Activated CD4-positive, alpha-beta T cell treated with anti-CD3 and anti-CD28 coated beads for 1 hour (primary cell): Measurements from ENCODE around the gene PRKCE.
"Not testable (repeated sequence)": the region's sequence is repeated elsewhere in the genome, so short reads cannot be mapped to it uniquely, and the experiment has no call there.

Experiments
- DNase-seq: peaks from one replicate; pipeline ENCODE4 v3.0.0-alpha.2; 2020

The PRKCE gene

DNA sequence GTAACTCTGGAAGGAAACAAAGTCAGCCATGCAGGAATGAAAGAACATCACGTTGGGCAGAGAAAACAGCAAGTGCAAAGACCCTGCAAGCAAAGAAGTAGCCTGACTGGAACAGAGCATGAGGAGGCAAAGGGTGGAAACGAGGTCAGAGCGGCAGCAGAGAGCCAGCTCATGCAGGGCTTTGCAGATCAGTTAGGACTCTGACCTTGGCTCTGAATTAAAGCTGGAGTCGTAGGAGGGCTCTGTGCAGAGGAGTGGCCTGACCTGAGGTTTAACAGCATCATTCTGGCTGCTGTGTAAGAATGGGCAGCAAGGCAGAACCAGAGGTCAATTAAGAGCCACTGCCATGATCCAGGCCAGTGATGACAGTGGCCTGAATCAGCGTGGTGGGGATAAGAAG, 220.7 kb downstream of the PRKCE start:
- DNase-seq: no peak

DNA sequence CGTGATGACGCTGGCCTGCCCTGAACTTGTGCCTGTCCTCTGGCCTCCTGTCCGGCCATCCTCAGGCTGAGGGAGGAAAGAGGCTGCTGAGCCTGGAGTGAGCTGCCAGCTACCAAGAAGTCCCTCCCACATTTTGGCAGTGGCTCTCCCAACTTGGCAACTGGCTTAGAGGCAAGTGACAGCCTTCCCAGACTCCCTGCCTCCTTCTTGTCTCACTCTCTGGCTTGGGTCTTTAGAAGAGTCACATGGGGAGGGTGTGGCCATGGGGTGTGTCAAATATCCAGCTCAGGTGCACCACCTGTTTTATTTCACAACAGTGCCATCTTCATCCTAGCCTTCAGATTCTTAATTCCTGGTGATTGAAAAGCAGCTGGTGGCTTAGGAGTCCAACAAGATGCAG, 222.9 kb downstream of the PRKCE start:
- no peak for DNase-seq

DNA sequence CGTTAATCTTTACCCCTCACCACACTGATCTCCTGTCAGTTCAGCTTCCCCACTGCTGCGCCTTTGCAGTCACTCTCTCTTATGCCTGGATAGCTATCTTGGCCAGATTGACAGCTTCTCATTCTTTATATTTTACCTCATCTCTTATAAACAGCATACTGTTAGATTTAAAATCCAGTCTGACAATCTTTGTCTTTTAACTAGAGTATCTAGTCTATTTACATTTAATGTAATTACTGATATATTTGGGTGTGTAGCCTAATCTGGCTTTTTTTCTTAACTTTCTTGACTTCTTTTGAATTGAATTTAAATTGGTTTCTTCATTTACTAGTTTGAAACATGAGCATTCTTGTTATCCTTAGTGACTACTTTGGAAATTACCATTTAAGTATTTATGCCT, 225.1 kb downstream of the PRKCE start:
- DNase-seq: no peak

- DNase-seq: no peak
Measured at GRCh38 chr2:45879406-45879805, 227.9 kb downstream of the PRKCE start.

DNA sequence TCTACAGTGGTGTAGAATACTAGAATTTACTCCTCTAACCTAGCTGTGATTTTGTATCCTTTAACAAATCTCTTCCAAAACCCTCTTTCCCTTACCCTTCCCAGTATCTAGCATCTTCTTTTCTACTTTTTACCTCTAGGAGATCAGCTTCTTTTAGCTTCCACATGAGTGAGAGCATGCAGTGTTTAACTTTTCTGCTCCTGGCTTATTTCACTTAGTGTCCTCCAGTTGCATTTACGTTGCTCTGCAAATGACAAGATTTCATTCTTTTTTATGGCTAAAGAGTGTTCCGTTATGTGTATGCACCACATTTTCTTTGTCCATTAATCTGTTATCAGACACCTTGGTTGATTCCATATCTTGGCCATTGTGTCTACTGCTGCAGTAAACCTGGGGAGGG, 228.5 kb downstream of the PRKCE start:
- DNase-seq: no peak

DNA sequence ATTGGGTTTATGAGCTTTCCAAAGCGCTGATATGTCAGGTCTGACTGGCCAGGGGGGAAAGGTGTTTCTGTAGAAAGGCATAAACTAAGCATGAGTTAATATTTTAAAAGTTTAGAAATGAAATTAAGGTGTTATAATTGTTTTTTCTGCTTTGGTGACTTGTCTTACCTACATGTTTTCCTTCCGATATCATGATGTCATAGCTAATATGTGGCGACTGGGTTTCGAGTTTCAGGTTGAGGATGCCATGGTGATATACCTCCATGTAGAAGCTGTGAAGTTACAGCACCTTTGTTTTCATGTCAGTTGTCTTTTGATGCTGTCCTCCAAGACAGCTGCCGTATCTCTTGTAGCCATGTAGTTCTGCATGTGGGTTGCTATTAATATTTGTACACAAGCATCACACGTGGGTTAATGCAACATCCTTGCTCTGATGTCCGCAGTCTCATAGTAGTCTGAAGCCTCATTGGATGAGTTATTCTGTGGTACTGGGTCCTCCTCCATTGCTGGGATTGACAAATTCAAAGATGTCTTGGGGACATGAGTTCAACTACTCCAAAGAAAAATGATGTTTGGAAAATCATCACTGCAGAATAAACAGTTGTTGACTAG, 230.6 kb downstream of the PRKCE start:
- DNase-seq: no peak

- no peak for DNase-seq
Measured at GRCh38 chr2:45882707-45883602, 231.5 kb downstream of the PRKCE start.

- no peak for DNase-seq
Measured at GRCh38 chr2:45883603-45884000, 232.1 kb downstream of the PRKCE start.

- no peak for DNase-seq
Measured at GRCh38 chr2:45884126-45884525, 232.7 kb downstream of the PRKCE start.

DNA sequence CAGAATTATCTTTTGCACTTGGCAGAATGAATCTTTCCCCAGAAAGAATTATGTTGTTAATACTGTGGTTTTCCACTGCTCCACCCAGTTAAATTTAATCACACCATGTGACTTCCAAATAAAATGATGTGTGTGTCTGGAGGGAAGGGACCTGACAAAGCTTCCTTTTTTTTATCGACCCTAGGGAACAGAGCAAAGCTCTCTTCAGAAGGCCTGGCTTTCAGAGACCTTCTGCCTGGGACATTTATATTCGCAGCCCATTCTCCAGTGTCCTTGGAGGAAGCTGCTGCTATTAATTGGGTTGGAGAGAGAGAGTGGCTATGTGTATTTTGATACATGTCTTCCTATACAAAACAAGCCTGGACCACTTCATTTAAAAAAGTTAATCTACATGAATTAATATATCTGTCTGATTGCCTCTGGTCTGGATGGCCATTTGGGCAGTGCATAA, 233.7 kb downstream of the PRKCE start:
- DNase-seq: no peak

DNA sequence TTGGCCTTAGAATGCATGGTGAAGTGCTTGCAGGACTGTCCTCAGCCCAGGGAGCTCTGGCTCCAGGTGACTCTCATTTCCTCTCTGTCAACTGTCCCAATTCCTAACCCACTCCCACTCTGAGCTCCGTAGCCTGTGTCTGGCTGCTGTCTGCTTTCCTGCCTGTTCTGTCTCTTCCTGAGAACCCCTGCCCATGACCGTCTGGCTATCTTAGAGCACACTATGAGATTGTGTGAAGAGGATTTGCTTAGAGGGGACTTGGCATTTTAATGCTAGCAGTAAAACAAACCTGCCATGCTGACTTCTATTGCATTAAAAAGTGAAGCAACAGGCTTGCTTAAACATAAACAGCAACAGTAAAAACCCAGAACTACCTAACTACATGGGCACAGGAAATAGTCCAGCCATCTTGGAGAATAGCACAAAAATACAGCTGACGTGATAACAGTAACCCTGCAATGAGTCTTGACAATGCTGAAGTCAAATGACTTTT, 234.7 kb downstream of the PRKCE start:
- DNase-seq: no peak

- no peak for DNase-seq
Measured at GRCh38 chr2:45888167-45888566, 236.7 kb downstream of the PRKCE start.

DNA sequence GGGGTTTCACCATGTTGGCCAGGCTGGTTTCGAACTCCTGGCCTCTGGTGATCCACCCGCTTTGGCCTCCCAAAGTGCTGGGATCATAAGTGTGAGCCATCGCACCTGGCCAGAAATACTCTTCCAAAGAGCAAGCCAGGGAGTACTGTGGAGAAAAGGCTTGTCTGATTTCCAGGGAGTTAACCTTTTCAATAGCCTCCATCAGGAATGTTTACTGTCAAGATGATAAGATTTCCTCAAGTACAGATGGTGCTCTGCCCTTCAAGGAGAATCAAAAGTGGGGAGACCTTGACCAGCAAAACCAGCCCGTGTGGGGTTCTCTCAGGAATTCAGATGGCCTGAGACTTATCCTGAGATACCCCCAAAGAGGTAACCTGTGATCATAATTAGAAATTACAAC, 237.2 kb downstream of the PRKCE start:
- no peak for DNase-seq

DNA sequence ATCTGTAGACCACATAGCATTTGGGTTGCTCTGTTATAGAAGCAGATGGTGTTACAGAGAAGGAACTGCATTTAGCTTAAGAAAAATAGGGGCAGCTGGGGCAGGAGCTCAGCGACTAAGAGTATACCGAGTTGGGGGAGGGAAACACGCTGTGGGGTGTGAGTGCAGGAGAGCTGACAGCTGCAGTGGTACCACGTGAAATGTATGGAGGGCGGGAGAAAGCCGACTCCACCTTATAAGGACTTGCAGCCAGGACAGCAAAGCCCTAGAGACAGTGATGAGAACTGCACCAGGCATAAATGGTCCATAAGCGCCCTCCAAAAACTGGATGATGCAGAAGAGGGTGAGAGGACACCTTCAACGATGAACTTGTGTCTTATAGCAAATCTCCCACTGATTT, 237.6 kb downstream of the PRKCE start:
- no peak for DNase-seq

DNA sequence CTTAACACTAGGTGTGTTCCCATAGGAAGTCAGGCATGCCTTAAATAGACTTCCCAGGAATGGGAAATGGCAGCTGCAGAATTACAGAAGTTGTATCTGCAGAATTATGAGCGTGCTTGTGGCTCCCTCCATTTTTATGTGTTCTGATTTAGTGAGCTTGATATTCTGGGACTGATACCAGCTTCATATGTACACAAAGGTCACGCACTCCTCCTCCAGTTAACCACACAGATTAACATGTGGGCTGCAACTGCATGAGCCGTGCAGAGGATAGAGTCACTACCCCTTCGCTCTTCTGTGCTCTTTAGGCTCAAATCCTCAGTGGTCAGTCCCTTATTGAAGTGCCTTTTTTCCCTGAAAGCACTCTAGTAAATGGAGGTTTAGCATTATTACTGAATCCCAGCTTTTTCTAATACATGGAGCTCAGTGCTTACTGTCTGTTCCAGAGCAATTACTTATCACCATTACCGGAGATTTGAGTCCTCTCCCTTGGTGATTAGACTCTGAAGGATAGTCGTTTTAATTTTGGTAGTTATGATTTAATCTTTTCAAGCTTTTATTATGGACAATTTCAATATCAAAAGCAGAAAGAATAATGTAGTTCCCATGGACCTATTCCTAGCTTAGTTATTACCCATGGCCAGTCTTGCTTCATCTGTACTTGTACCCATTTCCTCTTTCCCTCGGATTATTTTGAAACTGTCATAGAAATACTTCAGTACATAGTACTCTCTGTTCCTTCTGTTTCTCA, 238.3 kb downstream of the PRKCE start:
- DNase-seq: no peak

DNA sequence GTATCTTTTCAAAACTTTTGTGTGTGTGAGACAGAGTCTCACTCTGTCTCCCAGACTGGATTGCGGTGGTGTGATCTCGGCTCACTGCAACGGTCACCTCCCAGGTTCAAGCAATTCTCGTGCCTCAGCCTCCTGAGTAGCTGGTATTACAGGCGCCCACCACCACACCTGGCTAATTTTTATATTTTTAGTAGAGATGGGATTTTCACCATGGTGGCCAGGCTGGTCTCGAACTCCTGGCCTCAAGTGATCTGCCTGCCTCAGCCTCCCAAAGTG, 238.8 kb downstream of the PRKCE start:
- DNase-seq: not testable (repeated sequence)

- DNase-seq: no peak
Measured at GRCh38 chr2:45890819-45891218, 239.3 kb downstream of the PRKCE start.

DNA sequence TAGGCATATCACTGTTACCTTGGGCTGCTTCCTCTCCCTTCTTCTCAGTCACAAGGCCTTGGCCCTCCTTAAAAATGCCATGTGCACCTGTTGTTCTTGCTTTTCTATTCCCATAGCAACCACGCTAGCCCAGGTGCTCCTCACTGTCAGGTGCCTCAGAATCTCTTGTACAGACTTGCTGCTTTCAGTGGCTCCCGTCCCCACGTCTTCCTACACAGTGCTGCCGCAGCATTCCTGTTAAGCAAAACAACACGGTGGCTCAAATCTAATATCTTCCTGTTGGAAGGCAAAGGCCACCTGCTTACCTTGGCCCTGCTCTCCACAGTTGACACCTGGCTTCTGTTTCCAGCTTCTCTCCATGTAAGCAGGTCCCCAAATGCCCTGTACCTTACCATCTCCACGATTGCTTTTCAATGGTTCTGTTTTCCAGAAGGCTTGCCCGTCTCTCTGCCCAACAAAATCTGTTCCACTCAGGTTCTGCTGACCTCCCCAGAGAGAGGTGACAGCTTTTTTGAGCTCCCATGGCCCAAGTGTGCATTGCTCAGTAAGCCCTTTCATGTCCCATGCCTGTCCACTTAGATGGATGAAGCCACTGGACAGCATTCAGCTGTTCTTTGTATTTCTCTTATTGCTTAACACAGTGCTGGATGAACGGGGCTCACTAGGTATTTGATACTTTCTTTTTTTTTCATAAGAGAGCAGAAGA, 240.4 kb downstream of the PRKCE start:
- DNase-seq: no peak

- no peak for DNase-seq
Measured at GRCh38 chr2:45892425-45892745, 240.9 kb downstream of the PRKCE start.

GRCh38 chr2:45892757-45893156, 241.3 kb downstream of the PRKCE start:
- no peak for DNase-seq

- no peak for DNase-seq
Measured at GRCh38 chr2:45894211-45894610, 242.7 kb downstream of the PRKCE start.

DNA sequence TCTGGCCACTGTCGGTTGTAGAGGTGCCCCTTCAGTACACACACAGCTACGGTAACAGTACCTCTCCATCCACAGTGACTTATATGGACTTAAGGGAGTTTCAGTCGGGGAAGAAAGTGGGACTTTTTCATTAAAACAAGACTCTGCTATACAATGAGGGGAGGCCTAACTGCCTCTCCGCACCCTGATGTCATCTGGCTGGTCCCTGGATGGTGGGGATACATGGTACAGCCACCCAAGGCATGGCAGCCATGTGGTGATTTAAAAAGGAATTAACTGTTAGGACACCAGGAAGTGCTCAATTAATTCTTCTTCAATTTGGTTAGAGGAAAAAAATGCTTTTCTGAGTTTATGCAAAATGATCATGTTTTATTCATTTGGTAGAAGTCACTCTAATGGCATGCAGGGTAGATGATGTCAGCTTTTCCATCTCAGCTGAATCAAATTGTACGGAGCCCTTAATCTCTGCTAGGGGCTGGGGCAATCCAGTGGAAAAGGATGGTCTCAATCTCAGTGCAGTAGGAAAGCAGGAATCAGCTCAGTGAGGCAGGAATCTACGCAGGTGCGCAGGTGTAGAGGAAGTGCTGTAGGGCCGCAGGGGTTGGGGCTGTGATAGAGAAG, 243.9 kb downstream of the PRKCE start:
- no peak for DNase-seq

- no peak for DNase-seq
Measured at GRCh38 chr2:45896311-45896710, 244.8 kb downstream of the PRKCE start.
